GM21360 (cell line): Measurements from ENCODE around the gene RFNG.

Experiments
- ATAC-seq: cut with Tn5 transposase; IDR thresholded peaks from one replicate; pipeline ENCODE4 v1.9.1; 2021; ENCODE audit warnings: mild to moderate bottlenecking, moderate library complexity; ENCODE audit not compliant: unreplicated experiment

Gene RFNG

DNA sequence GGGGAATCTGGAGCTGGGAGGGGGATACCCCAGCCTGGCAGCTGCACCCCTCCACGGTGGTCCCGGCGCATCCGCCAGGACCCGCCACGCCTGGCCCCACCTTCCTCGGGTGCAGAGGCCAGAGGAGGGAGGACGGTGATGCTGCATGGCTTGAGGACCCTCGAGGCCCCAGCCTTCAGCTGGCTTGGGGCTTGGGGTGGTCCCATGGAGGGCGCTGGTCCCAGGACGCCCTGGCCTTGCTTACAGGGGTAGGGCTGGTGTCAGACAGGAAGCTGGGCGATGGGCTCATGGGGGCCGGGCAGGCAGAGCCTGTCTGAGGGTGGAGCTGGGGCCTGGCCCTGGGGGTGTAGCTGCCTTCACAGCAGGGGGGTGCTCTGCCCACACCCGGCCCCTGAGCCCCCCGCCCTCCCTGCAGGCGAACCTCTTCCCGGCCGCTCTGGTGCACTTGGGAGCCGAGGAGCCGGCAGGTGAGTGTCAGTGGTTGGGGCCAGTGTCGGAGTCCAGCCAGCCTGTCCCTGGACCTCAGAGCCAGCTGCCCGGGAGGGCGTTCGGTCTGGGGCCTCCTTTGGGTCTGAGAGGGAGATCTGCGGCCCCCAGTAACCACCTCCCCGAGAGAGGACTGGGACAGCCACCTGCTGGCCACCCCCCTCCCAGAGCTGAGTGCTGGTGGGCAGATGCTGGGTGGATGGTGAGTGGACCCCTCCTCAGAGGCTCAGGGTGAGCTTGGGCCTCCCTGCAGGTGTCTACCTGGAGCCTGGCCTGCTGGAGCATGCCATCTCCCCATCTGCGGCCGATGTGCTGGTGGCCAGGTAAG is 35.3 kb downstream of the RFNG start:
- ATAC-seq, result no peak

DNA sequence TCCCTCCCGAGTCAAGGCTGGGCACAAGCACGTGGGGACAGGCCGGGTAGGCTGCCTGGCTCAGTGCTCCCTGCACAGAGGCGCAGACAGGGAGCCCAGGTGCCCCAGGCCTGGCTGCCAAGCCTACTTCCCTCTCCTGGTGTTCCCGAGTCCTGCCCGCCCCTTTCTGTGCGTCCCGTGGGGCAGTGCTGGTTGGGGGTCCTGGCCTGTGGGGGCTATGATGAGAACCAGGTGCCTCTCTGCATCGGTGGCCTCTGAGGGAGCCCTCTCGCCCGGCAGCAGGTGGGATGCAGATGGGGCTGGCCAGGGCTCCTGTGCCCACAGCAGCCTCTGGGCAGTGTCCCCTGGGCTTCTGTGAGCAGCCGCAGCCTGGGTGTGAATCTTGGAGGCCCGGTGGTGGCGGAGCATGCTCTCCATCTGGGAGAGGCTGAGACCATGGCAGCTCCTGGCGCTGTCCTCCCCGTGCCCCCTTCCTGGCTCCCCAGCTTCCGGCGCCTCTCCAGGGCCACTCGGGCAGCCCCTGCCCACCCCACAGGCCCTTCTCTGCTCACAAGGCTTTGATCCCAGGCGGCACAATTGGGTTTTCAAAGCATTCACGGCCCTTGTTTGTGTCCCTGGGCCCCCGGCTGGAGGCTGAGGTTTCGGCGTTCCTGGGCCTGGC is 36.2 kb downstream of the RFNG start:
- ATAC-seq, result no peak

DNA sequence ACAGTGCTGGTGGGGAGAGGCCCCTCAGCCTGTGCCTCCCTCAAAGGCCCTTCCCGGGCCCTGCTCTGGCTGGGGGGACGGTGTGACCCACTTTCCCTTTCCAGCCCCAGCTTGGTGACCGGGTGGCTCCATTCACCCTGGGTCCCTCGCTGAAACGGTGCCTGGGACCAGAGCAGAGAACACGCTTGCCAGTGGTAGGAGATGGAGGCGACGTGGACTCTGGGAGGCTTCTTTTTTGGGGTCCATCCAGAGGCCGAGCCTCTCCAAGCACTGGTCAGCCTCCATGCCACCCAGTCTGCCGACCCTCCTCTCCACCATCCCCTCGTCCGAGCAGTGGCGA is 36.7 kb downstream of the RFNG start:
- ATAC-seq, result no peak

DNA sequence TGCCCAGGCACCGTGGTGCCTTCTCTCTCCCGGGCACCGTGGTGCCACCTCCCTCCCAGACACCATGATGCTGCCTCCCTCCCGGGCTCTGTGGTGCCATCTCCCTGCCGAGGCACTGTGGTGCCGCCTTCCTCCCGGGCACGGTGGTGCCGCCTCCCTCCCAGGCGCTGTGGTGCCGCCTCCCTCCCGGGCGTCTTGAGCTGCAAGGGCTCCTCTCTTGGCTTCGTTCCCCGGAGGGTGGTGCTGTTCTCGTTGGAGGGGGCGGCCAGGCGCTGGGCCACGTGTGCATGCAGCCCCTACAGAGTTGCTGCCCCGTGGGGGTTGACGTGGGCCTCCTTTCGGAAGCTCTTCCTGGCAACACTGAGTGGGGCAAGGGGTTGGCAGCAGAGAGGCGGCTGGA is 37.2 kb downstream of the RFNG start:
- ATAC-seq, result no peak

DNA sequence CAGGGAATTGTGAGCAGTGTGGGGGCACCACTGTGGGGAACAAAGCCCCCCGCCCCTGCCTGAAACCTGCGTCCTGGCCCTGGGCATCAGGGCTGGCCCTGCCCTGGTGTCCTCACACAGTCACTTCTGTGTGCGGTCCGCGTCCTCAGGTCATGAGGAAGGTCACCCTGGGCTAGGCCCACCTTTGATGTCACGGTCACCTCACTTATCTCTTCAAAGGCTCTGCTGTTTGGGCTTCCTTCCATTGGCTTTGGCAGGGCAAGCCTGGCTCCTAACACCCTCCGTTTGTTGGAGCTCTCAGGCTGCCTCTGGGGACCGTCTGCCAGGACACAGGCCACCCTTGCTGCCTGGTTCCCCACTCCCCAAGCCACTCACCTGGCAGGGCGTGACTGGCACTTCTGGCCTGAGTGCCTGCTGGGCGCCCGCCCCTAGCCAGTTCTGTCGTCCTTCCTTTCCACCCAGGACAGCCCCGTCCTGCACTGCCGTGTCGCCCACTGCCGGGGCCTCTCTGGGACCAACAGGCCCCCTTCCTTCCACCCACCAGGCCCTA is 37.8 kb downstream of the RFNG start:
- no peak for ATAC-seq

DNA sequence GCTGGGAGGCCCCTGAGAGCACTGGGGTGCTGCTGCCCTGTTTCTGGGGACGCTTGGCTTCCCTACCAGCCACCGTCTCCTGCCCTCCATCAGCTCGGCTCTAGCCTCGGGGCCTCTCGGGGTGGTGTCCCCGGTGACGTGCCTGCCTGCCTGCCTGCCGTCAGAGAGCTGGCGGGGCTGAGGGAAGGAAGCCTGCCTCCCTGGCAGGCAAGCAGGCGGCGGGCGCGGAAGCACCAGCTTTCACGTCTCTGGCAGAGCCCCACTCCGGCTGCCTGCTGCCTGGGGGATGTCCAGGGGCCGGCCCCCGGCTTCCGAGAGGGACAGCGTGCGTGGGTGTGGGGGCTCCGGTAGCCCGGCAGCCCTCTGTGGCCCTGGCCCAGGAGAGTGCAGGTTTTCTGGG is 38.3 kb downstream of the RFNG start:
- ATAC-seq, result no peak

DNA sequence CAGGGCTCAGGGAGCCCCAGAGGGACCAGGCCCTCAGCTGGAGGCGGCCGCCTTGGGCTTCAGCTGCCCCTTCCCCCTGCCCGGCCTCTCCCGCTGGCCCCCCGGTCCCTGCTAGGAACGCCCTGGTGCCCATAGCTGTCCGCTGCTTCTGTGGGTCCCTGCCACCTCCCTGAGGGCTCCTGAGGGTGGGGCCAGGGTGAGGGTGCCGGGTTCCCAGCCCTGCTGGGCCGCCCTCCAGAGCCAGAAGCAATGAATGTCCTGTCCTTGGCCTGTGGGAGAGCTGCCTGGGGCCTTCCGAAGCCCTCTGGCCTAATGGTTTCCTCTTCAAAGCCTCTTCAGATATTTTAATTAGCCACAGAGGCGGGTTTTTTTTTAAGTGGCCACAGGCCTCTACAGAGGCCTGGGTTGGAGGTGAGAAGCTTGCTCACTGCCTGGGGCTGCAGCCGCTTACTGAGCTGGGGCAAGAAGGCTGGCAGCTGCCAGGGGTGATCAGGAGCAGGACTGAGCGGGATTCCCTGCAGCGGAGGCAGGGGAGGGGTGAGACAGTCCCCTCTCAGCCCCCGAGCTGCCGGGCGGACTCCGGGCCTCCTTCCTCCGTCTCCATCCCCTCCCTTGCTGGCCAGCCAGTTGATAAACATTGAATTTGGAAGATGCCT is 38.8 kb downstream of the RFNG start:
- ATAC-seq, result no peak

DNA sequence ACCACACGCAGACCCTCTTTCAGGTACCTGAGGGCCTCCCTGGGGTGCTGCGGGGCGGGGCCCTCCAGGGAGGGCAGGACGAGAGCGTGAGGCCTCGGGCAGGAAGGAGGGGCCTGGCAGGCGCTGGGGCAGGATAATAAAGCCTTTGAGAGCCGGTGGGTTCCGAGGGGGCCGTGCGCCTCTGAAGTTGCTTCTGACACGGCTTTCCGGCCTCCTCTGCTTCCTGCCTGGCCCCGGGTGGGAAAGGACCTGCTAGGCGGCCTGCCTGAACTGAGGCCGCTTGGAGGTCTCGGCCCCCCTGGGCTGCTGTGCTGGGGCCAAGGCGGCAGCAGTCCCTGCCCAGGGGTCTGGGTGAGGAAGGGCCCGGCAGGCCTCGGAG is 39.4 kb downstream of the RFNG start:
- ATAC-seq, result no peak

DNA sequence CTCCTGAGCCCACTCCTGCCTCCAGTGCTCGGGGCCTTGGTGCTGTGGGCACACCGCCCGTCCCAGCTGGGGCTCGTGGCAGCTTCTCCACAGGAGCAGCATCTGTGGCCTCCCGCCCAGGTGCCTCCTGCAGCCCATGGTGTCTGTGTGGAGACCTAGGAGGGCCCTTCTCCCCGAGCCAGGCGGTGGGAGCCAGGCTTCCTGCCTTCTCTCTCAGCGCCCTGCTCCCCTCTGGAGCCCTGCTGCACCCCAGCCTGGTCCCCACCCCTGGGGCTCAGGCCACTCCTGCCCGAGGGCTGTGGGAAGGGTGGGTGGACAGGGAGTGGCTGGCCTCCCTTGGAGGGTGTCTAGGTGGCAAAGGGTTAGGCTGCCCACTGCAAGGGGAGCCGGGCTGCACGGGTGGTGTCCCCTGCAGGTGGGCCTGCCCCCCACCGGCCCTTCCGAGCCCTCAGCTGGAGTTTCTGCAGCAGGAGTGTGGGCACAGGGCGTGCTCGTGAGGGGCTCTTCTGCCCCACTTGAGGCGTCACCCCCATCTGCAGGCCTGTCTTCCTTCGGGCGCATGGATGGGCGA is 39.9 kb downstream of the RFNG start:
- ATAC-seq, result no peak

DNA sequence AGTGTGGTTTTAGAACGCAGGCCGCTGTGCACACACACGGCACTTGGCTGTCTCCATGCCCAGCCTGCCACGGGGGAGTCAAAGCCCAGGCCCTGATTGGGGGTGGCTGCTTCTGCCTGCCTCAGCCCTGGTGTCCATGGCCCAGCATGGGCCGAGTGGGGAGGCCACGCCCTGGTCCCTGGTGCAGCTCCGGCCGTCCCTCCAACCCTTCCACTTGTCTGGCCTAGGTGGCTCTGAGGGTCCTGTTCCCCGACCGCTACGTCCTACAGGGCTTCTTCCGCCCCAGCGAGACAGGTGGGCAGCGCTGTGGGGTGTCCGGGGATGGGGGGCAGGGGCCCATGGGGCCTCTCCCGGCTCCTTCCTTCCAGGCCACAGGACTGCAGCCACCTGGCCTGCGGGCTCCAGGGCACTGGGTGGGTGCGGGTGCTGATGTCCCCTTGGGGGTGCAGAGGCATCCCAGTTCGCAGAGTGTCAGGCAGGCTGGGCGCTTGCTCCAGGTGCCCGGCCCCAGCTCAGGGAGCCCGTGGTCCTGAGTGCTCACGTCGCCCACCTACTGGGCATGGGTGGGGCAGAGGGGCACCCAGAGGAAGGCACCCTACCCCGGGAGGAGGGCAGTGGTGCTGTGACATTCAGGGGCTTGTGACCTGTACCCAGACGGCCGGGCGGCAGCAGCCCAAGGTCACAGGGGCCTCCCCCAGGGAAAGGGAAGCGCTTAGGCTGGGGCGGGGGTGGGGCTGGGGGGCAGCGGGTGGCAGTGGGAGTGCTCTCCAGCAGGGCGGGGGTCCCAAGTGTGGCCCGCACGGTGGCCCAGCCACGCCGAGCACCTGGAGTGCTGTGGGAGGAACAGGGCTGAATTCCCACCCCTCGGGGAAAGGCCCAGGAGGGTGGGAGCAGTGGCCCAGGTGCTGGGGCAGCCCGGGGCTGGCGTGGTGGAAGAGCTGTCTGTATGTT is 40.8 kb downstream of the RFNG start:
- no peak for ATAC-seq

DNA sequence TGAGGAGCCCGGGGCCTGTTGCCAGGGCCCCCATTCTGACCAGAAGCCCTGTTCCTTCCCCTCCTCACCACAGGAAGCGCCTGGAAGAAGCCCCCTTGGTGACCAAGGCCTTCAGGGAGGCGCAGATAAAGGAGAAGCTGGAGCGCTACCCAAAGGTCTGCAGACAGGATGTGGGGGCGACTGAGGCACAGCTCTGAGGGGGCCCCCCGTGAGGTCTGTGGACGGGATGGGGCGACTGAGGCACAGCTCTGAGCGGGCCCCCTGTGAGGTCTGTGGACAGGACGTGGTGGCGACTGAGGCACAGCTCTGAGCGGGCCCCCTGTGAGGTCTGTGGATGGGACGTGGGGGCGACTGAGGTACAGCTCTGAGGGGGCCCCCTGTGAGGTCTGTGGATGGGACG is 42.2 kb downstream of the RFNG start:
- ATAC-seq, result no peak

DNA sequence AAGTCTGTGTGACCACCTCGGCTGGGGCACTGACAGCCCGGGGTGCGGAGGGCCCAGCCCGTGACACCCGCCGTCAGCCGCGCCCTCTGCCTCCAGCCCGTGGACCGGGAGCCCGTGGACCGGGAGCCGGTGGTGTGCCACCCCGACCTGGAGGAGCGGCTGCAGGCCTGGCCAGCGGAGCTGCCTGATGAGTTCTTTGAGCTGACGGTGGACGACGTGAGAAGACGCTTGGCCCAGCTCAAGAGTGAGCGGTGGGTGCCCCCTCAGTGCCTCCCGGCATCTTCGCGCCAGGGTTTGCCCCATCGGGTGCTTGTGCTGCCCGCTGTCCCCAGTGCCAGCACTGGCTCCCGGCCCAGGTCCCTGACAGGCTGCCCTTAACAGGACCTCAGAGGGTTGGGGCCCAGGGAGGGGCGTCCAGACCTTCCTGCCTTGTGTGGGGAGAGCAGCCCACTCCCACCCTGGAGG is 42.6 kb downstream of the RFNG start:
- no peak for ATAC-seq

DNA sequence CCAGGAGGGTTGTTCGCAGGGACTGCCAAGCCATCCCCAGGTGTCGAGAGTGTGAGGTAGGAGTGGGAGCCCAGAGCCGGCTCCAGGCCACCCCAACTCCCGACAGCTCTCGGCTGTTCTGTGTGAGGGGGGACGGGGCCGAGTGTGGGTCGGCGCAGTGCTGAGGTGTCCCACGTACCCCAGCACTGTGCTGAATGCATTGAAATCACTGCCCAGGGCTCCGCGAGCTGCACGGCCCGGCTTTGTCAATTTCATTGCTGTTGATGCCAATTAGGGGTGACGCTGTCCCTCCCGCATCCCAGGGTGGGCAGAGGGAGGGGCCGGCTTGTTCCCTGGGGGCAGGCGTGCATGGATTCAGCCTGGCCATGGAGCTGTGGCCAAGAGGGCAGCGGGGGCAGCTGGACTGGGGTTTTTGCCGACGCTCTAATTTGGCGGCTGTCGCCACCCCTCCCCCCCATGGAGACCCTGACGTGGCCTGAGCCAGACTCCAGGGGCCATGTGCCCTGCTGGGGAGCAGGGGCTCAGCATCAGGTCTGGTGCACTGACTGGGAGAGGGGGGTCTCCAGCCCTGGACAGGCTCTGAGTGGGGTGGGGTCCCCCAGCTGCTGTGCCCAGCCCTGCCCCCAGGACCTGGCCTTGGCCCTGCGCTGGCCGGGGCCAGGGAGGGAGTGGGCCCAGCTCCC is 43.2 kb downstream of the RFNG start:
- no peak for ATAC-seq

DNA sequence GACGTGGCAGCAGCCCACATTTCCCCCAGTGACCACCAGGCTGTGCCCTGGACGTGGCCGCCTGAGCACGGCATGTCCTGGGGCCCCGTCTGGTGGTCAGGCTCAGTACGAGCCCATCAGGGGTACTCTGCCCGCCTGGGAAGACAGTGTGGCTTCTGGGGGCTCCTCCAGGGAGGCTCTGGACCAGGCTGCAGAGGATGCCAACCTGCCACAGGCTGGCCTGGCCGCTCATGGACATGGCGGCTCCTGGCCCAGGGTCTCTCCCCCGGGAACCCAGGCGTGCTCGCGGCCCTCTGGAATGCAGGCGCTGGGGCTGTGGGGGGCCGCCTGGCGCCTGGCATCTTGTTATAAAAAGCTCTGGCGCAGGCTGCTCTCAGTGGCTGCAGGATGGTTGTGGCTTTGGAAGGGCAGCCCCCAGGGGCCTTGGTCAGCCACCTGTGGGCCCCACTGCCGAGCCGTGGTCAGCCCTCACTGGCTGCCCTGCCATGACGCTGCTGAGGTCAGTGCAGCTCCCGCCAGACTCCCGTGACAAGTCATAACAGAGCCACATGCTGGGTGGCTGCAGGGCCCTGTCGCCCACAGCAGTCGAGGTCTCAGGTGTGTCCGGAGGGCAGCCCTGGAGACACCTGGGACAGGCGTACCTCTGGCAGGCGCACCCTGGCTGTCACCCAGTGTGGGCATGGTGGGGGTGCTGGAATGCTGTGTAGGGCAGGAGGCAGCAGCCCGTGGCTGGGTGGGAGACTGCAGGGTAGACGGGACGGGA is 43.9 kb downstream of the RFNG start:
- ATAC-seq, result no peak

DNA sequence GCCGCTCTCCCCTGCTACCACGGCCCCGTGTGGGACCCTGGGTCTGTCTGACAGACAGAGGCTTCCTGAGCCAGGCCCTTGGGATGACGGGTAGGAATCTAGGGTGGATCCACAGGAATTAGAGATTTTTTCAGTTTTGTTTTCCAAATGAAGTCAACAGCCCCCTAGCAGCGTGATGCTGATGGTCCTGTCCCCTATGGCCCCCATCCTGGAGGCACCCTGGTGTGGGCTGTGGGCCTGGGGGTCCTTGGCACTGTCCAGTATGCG is 44.5 kb downstream of the RFNG start:
- ATAC-seq, result no peak

DNA sequence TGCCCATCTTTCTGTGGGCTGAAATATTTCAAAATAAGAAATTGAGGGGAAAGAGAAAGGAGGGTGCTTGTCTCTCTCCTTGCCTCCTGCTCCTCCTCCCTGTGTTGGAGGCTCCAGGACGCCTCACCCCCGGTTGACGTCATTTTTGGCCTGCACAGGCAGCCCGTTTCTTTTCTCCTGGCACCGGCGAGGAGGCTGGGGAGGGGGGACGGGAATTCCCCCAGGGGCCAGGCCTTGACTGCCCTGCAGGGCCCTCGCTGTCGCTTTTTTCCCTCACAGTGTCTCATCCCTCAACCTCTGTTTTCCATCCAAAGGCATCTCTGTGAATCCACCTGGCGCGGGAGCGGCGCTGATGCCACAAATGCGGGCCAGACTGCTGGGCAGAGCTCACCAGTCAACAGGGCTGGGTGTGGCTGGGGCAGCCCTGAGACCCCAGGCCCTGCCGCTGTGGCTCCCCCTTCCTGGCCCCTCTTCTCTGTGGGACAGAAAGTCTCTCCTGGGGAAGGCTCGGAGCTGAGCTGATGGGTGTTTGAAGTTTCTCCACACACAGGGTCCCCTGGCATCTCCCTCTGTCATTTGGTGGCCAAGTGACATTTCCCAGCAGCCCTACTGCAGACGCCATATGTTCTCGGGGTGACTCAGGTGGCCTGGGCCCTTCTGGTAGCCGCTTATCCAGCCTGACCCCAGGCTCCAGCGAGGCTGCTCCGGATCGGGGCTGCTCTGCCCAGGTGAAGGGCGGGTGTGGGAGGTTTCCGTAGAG is 45.0 kb downstream of the RFNG start:
- no peak for ATAC-seq

DNA sequence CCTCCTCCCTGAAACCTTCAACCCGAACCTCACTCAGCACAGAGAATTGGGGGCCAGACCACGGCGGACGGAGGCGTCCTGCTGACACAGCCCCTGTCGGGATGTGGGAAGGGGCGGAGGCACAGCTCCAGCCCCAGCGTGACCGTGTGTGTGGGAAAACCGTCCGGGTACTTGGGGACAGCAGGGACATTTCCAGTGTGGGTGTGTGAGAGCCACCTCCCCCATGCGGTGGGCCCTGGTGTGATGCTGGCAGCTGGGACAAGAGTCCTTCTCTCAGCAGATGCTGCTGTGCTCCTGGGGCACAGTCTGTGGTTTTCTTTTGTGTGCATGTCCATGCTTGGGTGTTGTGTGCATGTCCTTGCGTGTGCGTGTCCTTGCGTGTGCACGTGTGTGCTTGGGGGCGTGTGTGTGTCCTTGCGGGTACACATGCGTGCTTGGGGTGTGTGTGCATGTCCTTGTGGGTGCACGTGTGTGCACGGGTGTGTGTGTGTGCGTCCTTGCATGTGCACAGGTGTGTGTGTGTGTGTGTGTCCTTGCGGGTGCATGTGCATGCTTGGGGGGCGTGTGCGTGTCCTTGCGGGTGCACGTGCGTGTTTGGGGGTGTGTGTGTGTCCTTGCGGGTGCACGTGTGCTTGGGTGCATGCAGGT is 45.8 kb downstream of the RFNG start:
- no peak for ATAC-seq
